Activated T-cell treated with anti-CD3 and anti-CD28 coated beads, Interleukin-2, amount 50 U/mL, for 72 hours (primary cell): ENCODE results near the gene CACNG8. TPM values are rescaled to one million over a fixed set of nuclear protein-coding genes. Genes with fewer than 3 reads are reported as not detected.

Experiments
- ATAC-seq, 2 donors: fragments of 150-1000 bp; cut with Tn5 transposase; replicated peaks in 1 of 2; 2 replicates each; pipeline ENCODE4 v1.10.0; 2021; ENCODE audit warnings: moderate library complexity in 2 of 2, mild to moderate bottlenecking in 1 of 2
- DNase-seq, 2 donors: peaks; one replicate each; pipeline ENCODE4 v3.0.0; 2021 to 2022; ENCODE audit warnings: mixed read lengths in 1 of 2
- H3K27ac Mint-ChIP-seq: one replicate; pipeline ENCODE4 v1.8.0; 2022; ENCODE audit warnings: mild to moderate bottlenecking, moderate library complexity, mixed read lengths
- H3K27me3 Mint-ChIP-seq: one replicate; pipeline ENCODE4 v1.8.0; 2022; ENCODE audit warnings: low read depth, mixed read lengths
- H3K36me3 Mint-ChIP-seq, 2 donors: one replicate each; pipeline ENCODE4 v1.8.0; 2022; ENCODE audit warnings: mixed read lengths in 2 of 2, mild to moderate bottlenecking in 1 of 2; ENCODE audit not compliant: insufficient read depth in 2 of 2
- H3K4me1 Mint-ChIP-seq: one replicate; pipeline ENCODE4 v1.8.0; 2022; ENCODE audit warnings: low read depth, mixed read lengths
- H3K4me3 Mint-ChIP-seq, 2 donors: one replicate each; pipeline ENCODE4 v1.8.0; 2022; ENCODE audit warnings: mild to moderate bottlenecking in 2 of 2, mixed read lengths in 2 of 2, moderate library complexity in 2 of 2
- H3K9me3 Mint-ChIP-seq, 2 donors: one replicate each; pipeline ENCODE4 v1.8.0; 2022; ENCODE audit warnings: mixed read lengths in 2 of 2
- total RNA-seq, 2 donors: library from RNA; stranded (reverse); gene quantifications; one replicate each; pipeline ENCODE4 v1.2.3, GENCODE V29; 2022

The CACNG8 gene
- total RNA-seq, 2 donors from 2014 or later = 0.02 TPM; not detected in 1

DNA sequence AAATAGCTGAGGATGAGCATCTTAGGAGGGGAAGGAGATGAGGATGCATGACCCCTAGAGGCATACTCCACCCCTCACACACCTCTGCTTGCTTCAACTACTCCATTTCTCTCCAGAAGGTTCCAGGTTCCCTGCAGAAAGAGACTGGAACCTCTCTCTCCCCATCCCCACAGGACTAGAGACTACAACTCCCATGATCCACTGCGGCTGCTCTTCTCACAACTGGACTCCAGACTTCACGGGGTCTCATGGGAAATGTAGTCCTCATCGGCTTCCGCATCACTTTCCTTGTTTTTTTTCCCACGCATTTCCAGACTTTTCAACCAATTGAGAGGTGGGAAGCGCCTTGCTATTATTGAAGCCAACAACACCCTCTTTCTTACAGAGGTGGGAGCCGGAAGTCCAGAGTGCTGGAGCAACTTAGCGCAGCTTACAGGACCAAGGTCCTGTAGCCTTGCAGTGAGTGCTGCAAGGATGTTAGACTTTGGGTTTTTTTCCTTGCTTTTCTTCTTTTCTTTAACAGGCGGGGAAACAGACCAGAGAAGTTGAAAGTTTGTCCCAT, 14.8 kb downstream of the CACNG8 start:
- Mint-ChIP-seq H3K27ac (no peak overlapping the region), H3K4me1 (peaks cover 37% of the 10 kb centered on the region), H3K36me3 (peaks cover 11 to 13% of the 10 kb centered on the region in 2 donors), H3K4me3 (peak overlapping the region; percentile 70 to 84), H3K27me3 (peaks cover 59% of the 10 kb centered on the region), H3K9me3 (peaks cover 0 to 2% of the 10 kb centered on the region in 2 donors)
- ATAC-seq (peak; percentile 57 to 65), DNase-seq (peak; percentile 68 to 72)

DNA sequence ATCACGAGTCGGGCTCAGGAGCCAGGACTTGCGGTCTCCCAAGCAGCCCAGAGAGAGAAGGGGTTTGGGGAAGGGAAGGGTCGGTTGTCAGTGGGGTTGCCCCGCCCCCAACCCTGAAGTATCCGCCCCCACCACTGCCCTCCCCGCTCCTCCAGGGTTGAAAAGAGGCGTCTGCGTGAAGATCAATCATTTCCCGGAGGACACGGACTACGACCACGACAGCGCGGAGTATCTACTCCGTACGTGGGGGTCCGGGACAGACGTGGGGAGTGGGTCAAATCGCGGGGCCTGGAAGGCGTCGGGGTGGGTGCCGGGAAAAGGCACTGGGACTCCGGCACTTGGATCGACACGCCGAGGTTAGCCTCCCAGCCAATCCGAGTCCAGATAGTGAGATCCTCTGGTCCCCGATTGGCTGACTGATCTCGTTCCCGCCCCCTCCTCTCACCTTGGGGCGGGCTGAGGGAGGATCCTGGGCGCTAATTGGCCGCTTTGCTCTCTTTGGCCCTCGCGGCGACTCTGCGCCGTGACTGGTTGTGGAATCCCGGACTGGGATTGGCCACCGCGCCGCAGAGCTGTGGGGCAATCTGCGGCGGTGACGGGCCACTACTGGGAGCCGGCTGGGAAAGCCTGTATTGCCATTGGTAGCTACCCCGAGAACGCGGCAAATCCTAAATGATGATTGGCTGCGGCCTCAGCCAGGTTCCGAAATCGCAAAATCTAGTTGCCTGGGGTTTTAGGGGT, 15.4 kb downstream of the CACNG8 start:
- Mint-ChIP-seq H3K27me3 (peaks cover 54% of the 10 kb centered on the region), H3K27ac (no peak overlapping the region)
- peak; percentile 58 to 67 for ATAC-seq

DNA sequence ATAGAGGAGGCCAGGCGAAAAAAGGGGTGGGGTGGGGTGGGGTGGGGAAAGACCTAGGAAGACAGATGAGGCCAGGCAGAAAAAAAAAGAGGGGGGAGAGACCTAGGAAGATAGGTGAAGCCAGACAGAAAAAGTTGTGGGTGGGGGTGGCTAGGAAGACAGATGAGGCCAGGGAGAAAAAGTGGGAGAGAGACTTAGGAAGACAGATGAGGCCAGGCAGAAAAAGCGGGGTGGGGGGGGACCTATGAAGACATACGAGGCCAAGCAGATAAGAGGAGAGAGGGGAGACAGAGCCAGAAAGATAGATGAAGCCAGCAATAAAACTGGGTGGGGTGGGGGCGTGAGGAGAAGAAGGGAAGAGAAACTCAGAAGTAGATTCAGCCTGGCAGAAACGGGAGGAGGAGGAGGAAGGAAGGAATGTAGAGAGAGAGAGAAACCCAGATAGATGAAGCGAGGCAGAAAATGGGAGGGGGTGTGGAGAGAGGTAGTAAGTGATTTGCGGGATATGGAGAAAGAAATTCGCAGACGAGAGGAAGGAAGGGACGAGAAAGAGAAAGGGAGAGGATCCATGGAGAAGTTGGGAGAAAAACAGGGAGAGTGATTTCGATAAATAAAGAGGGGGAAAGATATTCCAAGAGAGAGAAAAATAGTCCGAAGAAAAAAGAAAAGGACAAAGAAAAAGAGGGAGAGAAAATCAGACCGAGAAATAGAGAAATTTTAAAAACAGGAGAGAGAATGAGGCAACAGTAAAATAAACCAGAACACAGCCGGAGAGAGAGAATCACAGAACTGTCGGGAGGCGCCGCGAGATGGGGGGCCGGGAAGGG, 16.5 kb downstream of the CACNG8 start:
- Mint-ChIP-seq H3K9me3 (peaks cover 0 to 2% of the 10 kb centered on the region in 2 donors), H3K36me3 (peaks cover 11 to 13% of the 10 kb centered on the region in 2 donors), H3K4me1 (peaks cover 37% of the 10 kb centered on the region), H3K27ac (no peak overlapping the region), H3K4me3 (peak overlapping the region; percentile 85 to 86), H3K27me3 (peaks cover 52% of the 10 kb centered on the region)
- ATAC-seq (no peak), DNase-seq (no peak)

More for the DNA sequence above, 15.4 kb downstream of the CACNG8 start:
- Mint-ChIP-seq H3K4me3 (peak overlapping the region; percentile 70 to 84), H3K4me1 (peaks cover 37% of the 10 kb centered on the region), H3K9me3 (peaks cover 0 to 2% of the 10 kb centered on the region in 2 donors), H3K36me3 (peaks cover 11 to 13% of the 10 kb centered on the region in 2 donors)
- peak; percentile 68 to 75 for DNase-seq

DNA sequence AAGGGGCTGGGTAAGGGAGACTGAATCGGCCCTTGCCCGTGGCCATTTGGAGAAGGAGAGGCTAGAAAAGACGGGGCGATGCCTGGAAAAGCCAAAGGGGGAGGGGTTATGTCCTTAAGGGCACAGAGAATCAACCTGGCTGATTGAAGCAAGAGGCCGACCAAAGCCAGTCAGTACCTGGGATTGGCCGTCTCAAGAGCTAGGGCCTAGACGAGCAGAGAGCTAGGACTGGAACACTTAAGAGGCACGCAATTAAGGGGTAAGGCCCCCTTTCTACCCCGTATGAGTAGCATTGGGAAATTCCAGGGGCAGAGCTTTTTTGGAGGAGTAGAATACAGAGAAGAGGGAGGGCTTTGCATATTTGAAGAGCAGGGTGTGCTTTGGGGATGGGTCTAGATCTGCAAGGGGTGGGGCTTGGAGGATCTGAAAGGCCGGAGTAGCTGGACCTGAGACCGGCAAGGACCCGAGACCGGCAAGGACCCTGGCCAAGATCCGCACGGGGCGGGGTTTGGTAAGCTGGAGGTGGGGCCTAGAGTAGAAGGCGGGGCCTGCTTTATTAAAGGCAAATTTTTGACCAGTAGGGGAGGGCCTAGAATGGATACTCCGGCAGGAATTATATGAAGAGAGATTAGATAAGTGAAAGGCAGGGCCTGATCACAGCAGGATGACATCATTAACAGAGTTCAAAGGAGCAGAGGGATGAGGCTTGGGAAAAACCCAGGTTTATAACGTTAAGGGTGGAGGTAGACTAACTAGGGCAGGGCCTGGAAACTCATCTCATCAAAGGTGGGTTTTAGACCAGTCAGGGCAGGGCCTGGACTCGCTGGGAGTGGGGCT, 18.0 kb downstream of the CACNG8 start:
- H3K4me1 Mint-ChIP-seq = peaks cover 37% of the 10 kb centered on the region
- peaks cover 0 to 2% of the 10 kb centered on the region in 2 donors for H3K9me3 Mint-ChIP-seq
- peaks cover 11 to 13% of the 10 kb centered on the region in 2 donors for H3K36me3 Mint-ChIP-seq
- H3K4me3 Mint-ChIP-seq = peak overlapping the region; percentile 85 to 86
- peaks cover 52% of the 10 kb centered on the region for H3K27me3 Mint-ChIP-seq
- H3K27ac Mint-ChIP-seq = no peak overlapping the region
- ATAC-seq (no peak), DNase-seq (no peak)

DNA sequence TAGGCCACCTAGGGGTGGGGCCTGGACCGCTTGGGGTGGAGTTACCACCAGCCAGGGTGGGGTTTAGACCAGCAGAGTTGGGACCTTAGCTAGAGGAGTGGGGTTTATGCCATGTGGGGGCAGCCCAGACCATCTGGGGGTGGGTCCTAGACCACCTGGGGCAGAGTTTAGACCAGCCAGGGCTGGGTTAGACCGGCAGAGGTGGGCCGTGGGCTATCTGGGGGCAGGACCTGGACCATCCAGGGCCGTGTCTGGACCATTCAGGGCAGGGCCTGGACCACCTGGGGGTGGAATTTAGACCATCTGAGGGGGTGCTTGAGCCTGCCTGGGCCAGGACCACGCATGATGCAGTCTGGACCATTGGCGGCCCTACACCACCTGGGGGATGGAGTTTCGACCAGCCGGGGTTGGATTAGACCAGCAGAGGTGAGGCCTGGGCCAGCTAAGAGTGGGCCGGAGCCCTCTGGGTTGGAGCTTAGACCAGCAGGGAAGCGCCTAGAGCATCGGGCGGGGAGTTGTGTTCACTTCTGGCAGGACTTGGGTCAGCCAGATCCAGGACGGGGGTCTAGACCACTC, 18.7 kb downstream of the CACNG8 start:
- ATAC-seq (no peak), DNase-seq (no peak)
- H3K4me1 Mint-ChIP-seq = peaks cover 37% of the 10 kb centered on the region
- H3K4me3 Mint-ChIP-seq = peak overlapping the region; percentile 34 to 61
- no peak overlapping the region for H3K27ac Mint-ChIP-seq
- H3K9me3 Mint-ChIP-seq = peaks cover 0 to 2% of the 10 kb centered on the region in 2 donors
- peaks cover 52% of the 10 kb centered on the region for H3K27me3 Mint-ChIP-seq
- H3K36me3 Mint-ChIP-seq = peaks cover 11 to 13% of the 10 kb centered on the region in 2 donors

DNA sequence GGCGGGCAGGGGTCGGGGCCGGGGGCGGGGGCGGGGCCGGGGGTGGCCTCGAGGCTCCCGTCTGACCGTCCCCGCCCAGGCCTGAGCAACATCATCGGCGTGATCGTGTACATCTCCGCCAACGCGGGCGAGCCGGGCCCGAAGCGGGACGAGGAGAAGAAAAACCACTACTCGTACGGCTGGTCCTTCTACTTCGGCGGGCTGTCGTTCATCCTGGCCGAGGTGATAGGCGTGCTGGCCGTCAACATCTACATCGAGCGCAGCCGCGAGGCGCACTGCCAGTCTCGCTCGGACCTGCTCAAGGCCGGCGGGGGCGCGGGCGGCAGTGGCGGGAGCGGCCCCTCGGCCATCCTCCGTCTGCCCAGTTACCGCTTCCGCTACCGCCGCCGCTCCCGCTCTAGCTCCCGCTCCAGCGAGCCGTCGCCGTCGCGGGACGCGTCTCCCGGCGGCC, 19.3 kb downstream of the CACNG8 start:
- peak overlapping the region in 1 of 2 donors; percentile 61 for H3K4me3 Mint-ChIP-seq
- H3K27ac Mint-ChIP-seq = no peak overlapping the region
- H3K9me3 Mint-ChIP-seq = peaks cover 0 to 2% of the 10 kb centered on the region in 2 donors
- no peak for DNase-seq
- peaks cover 37% of the 10 kb centered on the region for H3K4me1 Mint-ChIP-seq
- peaks cover 11 to 13% of the 10 kb centered on the region in 2 donors for H3K36me3 Mint-ChIP-seq
- ATAC-seq = no peak
- H3K27me3 Mint-ChIP-seq = peaks cover 48% of the 10 kb centered on the region

DNA sequence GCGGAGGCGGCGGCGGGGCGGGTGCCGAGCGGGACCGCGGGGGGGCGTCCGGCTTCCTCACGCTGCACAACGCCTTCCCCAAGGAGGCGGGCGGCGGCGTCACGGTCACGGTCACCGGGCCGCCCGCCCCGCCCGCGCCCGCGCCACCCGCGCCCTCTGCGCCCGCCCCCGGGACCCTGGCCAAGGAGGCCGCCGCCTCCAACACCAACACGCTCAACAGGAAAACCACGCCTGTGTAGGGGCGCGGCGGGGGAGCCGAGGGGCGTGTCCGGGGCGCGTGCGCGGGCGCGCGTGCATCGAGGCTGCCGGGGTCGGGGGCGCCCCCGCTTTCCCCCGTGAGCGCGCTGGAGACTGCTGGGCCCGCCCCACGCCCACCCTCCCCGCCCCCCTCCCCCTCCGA, 19.9 kb downstream of the CACNG8 start:
- Mint-ChIP-seq H3K27ac (no peak overlapping the region), H3K4me1 (peaks cover 34% of the 10 kb centered on the region), H3K9me3 (peaks cover 0 to 2% of the 10 kb centered on the region in 2 donors), H3K27me3 (peaks cover 42% of the 10 kb centered on the region), H3K36me3 (peaks cover 9 to 13% of the 10 kb centered on the region in 2 donors), H3K4me3 (no peak overlapping the region)
- ATAC-seq = no peak
- DNase-seq = peak in 1 of 2 donors; percentile 7

DNA sequence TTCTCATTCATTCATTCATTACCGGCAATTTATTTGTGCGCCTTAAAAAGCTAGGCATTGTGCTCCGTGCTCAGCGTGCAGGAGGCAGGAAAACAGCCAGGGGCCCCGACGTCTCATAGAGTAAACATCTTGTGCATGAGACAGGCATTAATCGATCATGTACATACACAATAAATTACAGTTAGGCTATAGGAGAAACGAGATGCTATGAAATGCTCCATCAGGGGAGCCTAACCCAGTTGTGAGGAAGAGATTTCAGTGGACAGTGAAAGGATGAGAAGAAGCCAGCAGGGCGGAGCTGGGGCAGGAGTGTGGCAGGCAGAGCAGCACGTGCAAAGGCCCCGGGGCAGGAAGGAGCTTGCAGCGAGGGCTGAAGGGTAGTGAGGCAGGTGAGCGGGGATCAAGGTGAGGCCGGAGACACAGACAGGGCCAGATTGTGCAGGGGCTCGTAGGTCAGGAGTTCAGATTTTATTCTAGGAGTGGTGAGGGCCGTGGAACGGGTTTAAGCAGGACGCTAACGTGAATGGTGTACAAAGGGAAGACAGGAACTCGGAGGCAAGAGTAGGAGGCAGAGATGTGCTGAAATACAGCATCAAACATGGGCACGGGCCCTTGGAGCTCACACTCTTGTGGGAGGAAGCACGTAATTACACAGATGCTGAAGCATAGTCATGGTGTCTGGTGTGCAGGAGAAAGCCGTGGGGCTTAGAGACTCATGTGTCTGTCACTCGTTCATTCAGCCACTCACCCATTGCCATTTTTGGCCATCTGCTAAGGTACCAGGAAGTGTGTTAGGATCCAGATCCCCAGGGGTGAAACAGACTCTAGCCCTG, 20.9 kb downstream of the CACNG8 start:
- Mint-ChIP-seq H3K4me3 (no peak overlapping the region), H3K9me3 (peaks cover 0 to 2% of the 10 kb centered on the region in 2 donors)
- ATAC-seq = no peak

DNA sequence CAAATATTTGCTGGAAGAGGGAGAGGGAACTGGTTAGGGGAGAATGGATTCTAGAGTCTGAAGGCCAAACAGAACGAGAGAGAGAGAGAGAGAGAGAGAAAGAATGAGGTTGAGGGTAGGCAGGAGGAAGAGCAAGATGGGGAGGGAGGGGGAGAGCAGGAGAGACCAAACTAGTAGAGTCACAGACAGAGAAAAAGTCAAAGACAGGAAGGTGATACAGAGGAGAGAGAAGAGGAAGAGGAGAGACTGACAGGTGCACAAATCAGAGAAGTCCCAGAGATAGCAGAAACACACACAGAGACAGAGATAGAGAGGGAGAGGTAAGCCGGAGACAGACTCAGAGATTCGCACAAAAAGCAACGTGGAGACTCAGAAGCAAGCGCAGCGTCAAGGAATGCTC, 23.1 kb downstream of the CACNG8 start:
- Mint-ChIP-seq H3K4me1 (peaks cover 9% of the 10 kb centered on the region), H3K27me3 (peaks cover 9% of the 10 kb centered on the region), H3K4me3 (no peak overlapping the region), H3K36me3 (peaks cover 2% of the 10 kb centered on the region in 2 donors), H3K27ac (no peak overlapping the region), H3K9me3 (no peaks in the 10 kb centered on the region)
- DNase-seq (no peak), ATAC-seq (no peak)

More for the DNA sequence above, 20.9 kb downstream of the CACNG8 start:
- H3K4me1 Mint-ChIP-seq = peaks cover 29% of the 10 kb centered on the region
- H3K27ac Mint-ChIP-seq = no peak overlapping the region
- peaks cover 31% of the 10 kb centered on the region for H3K27me3 Mint-ChIP-seq
- H3K36me3 Mint-ChIP-seq = peaks cover 9 to 13% of the 10 kb centered on the region in 2 donors
- no peak for DNase-seq

DNA sequence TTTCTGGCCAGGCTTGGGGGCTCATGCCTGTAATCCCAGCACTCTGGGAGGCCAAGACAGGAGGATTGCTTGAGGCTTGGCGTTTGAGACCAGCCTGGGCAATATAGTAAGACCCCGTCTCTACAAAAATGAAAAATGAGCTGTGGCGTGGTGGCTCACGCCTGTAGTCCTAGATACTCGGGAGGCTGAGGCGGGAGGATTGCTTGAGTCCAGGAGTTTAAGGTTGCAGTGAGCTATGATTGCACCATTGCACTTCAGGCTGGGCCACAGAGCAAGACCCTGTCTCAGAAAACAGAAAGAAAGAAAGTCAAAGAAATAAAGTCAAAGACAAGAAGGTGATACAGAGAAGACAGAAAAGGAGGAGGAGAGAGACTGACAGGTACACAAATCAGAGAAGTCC, 26.2 kb downstream of the CACNG8 start:
- H3K9me3 Mint-ChIP-seq = no peaks in the 10 kb centered on the region
- ATAC-seq (no peak), DNase-seq (no peak)
- H3K27ac Mint-ChIP-seq = no peak overlapping the region
- H3K36me3 Mint-ChIP-seq = no peaks in the 10 kb centered on the region
- peaks cover 16% of the 10 kb centered on the region for H3K27me3 Mint-ChIP-seq
- H3K4me3 Mint-ChIP-seq = no peak overlapping the region
- H3K4me1 Mint-ChIP-seq = peaks cover 6% of the 10 kb centered on the region
